Glutamatergic neuron (in vitro differentiated cells): ENCODE measurements around the gene BACH1. TPM values are rescaled to one million over a fixed set of nuclear protein-coding genes. Genes with fewer than 3 reads are reported as not detected.

Experiments
- DNase-seq: peaks from one replicate; pipeline ENCODE4 v3.0.0; 2022
- H3K27ac Mint-ChIP-seq: one replicate; pipeline ENCODE4 v1.8.0; 2020; ENCODE audit warnings: mild to moderate bottlenecking, mixed read lengths, inconsistent platforms; ENCODE audit not compliant: unreplicated experiment
- H3K27me3 Mint-ChIP-seq: one replicate; pipeline ENCODE4 v1.8.0; 2020; ENCODE audit warnings: mild to moderate bottlenecking, moderate library complexity, mixed read lengths, inconsistent platforms; ENCODE audit not compliant: unreplicated experiment
- H3K36me3 Mint-ChIP-seq: one replicate; pipeline ENCODE4 v1.8.0; 2020; ENCODE audit warnings: mild to moderate bottlenecking, mixed read lengths, inconsistent platforms; ENCODE audit not compliant: unreplicated experiment
- H3K4me1 Mint-ChIP-seq: one replicate; pipeline ENCODE4 v1.8.0; 2020; ENCODE audit warnings: mild to moderate bottlenecking, low read depth, mixed read lengths, inconsistent platforms; ENCODE audit not compliant: unreplicated experiment
- H3K4me3 Mint-ChIP-seq: one replicate; pipeline ENCODE4 v1.8.0; 2020; ENCODE audit warnings: mild to moderate bottlenecking, mixed read lengths, inconsistent platforms; ENCODE audit not compliant: unreplicated experiment
- H3K9me3 Mint-ChIP-seq: one replicate; pipeline ENCODE4 v1.8.0; 2020; ENCODE audit warnings: mild to moderate bottlenecking, moderate library complexity, mixed read lengths, inconsistent platforms; ENCODE audit not compliant: unreplicated experiment
- total RNA-seq: library from RNA; stranded (reverse); fragmentation: NEBNext Ultra II Directional; extraction: Animal tissue kit (Norgen Biotek cat#: 25700); gene quantifications from one replicate; pipeline ENCODE4 v1.2.1, GENCODE V29; 2021; ENCODE audit not compliant: unreplicated experiment
- TF ChIP-seq, protein P1 (sequence below): fragments of 200-600 bp; sonication (generic); IDR thresholded peaks from one replicate; pipeline ENCODE4 v1.5.0; 2021; ENCODE audit not compliant: partially characterized antibody, unreplicated experiment

The BACH1 gene
- total RNA-seq, 1 donor from 2014 or later = 78.8 TPM

DNA sequence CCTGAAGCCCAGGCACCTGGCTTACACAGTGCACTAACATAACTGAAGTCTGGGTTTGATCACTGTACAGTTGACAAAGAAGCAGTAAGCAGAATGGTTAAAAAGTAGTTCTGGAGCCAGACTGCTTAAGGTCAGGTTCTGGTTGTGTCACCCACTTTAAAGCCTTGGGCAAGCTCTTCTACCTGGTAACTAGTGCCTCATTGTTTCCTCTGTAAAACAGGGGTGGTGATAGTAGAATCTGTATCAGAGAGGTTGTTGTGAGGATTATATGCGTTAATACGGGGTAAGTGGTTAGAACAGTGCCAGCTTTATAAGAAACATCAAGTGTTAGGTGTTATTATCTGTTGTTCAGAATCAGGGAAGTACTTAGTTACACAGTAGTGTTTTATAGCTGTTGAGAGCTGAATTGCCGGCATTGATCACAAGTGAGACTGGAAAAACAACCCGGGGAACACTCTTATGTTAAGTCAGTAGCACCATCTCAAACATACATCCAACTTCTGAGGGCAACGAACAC lies 3.7 kb downstream of the BACH1 start:
- Mint-ChIP-seq H3K27me3 (no peaks in the 10 kb centered on the region), H3K27ac (no peak overlapping the region), H3K9me3 (peaks cover 2% of the 10 kb centered on the region), H3K4me1 (peaks cover 23% of the 10 kb centered on the region), H3K36me3 (peaks cover 2% of the 10 kb centered on the region), H3K4me3 (no peak overlapping the region)
- DNase-seq = no peak
- TF ChIP-seq, protein P1, sequence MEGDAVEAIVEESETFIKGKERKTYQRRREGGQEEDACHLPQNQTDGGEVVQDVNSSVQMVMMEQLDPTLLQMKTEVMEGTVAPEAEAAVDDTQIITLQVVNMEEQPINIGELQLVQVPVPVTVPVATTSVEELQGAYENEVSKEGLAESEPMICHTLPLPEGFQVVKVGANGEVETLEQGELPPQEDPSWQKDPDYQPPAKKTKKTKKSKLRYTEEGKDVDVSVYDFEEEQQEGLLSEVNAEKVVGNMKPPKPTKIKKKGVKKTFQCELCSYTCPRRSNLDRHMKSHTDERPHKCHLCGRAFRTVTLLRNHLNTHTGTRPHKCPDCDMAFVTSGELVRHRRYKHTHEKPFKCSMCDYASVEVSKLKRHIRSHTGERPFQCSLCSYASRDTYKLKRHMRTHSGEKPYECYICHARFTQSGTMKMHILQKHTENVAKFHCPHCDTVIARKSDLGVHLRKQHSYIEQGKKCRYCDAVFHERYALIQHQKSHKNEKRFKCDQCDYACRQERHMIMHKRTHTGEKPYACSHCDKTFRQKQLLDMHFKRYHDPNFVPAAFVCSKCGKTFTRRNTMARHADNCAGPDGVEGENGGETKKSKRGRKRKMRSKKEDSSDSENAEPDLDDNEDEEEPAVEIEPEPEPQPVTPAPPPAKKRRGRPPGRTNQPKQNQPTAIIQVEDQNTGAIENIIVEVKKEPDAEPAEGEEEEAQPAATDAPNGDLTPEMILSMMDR = no peak

DNA sequence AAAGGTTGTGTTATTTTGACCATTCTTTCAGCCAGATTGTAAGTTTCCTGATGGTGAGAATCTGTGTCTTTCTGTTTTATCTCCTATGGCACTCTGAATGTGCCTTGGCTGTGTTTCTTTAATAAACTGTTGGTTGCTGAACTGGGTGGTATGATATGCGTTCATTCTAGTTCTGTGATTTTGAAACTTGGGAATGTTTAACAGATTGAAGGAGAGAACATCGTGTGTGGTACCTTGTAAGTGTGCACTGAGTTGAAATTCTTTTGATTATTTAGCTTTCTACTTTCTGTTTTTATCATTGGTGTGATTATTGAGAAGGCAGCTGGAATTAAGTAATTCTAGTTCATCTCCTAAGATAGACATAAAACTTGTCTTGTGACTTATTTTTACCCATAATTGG lies 4.6 kb downstream of the BACH1 start:
- no peak for DNase-seq
- Mint-ChIP-seq H3K27ac (no peak overlapping the region), H3K4me3 (no peak overlapping the region), H3K9me3 (peaks cover 2% of the 10 kb centered on the region), H3K4me1 (peaks cover 23% of the 10 kb centered on the region), H3K36me3 (no peaks in the 10 kb centered on the region), H3K27me3 (no peaks in the 10 kb centered on the region)
- TF ChIP-seq, protein P1 = no peak

DNA sequence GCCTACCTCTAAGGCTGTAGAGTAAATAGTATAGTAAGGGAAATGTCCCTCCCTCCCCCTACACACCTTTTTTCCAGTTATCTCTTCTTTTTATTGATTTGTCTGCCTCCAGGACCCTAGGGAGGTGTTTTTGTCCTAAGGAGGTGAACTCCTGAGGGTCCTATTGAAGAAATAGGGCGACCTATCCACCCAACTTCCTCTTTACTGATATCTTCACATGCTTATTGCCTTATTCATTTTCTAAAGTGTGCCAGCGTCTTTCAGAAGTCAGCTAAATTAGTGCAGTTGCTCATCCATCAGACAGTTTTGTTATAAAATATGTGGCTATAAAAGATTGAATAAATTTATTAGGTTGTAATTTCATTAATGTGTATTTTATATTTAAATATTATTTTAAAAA lies 5.9 kb downstream of the BACH1 start:
- no peak overlapping the region for H3K27ac Mint-ChIP-seq
- TF ChIP-seq, protein P1 = no peak
- H3K9me3 Mint-ChIP-seq = peaks cover under 1% of the 10 kb centered on the region
- no peak for DNase-seq
- no peak overlapping the region for H3K4me3 Mint-ChIP-seq
- no peaks in the 10 kb centered on the region for H3K27me3 Mint-ChIP-seq
- no peaks in the 10 kb centered on the region for H3K36me3 Mint-ChIP-seq
- H3K4me1 Mint-ChIP-seq = peaks cover 22% of the 10 kb centered on the region

DNA sequence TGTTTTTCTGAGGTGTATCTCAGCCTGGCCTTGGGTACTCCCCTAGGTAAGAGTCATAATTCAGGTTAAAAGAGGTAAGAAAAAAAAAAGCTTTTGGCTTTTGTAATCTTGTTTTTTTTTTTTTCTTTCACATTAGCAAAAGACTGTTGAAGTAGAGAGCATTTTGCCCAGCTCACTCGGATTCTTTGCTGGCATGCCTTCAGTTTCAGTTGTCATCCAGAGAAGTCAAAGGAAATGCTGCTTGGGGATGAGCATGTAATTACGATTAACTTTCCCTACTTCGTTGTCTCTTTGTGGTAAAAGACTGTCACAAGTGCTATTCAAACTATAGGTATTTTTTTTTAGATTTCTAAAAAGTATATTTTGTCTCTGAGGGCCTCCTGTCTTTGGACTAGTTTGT lies 6.3 kb downstream of the BACH1 start:
- H3K4me3 Mint-ChIP-seq = no peak overlapping the region
- H3K36me3 Mint-ChIP-seq = no peaks in the 10 kb centered on the region
- peaks cover 17% of the 10 kb centered on the region for H3K4me1 Mint-ChIP-seq
- H3K27me3 Mint-ChIP-seq = no peaks in the 10 kb centered on the region
- TF ChIP-seq, protein P1 = no peak
- H3K9me3 Mint-ChIP-seq = no peaks in the 10 kb centered on the region
- no peak overlapping the region for H3K27ac Mint-ChIP-seq
- no peak for DNase-seq

DNA sequence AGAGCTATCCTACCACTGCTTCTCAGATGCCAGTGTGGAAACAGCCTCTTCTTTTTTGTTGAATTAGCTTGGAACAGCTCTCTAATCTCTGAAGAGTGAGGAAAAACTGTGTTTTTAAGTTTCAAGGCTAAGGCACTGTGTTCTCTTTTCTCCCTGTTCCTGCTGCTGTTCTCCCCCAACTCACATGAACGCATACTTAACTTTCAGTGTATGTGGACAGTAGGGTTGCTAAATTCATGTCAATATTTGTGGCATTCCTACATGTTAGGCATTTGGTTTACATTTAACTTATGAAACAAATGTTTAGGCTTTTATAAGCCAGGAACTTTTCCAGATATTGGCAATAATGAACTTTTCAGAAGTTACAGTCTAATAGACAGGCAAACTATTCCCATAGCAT lies 6.8 kb downstream of the BACH1 start:
- H3K27me3 Mint-ChIP-seq = no peaks in the 10 kb centered on the region
- H3K27ac Mint-ChIP-seq = no peak overlapping the region
- no peaks in the 10 kb centered on the region for H3K36me3 Mint-ChIP-seq
- H3K4me1 Mint-ChIP-seq = peaks cover 12% of the 10 kb centered on the region
- no peaks in the 10 kb centered on the region for H3K9me3 Mint-ChIP-seq
- no peak overlapping the region for H3K4me3 Mint-ChIP-seq
- TF ChIP-seq, protein P1 = no peak
- DNase-seq = no peak
